ENCODE results near the gene CHST4.

Gene CHST4

DNA sequence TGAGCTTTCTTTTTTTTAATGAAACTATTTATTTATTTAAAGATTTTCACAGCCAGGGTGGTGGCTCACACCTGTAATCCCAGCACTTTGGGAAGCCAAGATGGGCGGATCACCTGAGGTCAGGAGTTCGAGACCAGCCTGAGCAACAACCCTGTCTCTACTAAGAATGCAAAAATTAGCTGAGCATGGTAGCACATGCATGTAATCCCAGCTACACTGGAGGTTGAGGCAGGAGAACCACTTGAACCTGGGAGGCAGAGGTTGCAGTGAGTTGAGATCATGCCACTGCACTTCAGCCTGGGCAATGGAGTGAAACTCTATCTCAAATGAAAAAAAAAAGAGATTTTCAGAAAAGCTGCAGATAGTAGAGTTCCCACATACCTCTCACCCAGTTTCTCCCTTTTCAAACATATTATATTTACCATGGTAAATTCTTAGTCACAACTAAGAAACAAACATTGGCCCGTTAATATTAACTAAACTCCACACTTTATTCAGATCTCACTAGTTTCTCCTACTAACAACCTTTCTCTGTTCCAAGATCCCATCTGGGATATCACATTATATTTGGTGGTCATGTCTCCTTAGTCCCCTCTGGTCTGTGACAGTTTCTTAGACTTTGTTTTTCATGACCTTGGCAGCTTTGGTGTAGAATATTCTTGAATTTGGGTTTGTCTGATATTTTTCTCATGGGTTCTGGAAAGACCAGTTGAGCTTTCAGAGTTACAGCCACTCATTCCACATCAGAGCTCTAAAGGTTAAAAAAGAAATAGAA, 58.5 kb downstream of the CHST4 start:
- no peak for DNase-seq (ENCODE audit: low read depth, low spot score)
- no peak overlapping the region for H3K4me3 ChIP-seq (ENCODE audit: low read depth, low read length)
- ChIA-PET POLR2A (interaction anchor here (0.6 kb wide), 1 partner anchor 53 kb away, joined by 3 read pairs; no protein-coding TSS in a partner anchor), CTCF (interaction anchor here (3.8 kb wide), 1 partner anchor 26 kb away, joined by 17 read pairs; no protein-coding TSS in a partner anchor)
- TF ChIP-seq CTCF (IDR thresholded peaks at IDR 0.05; ENCODE audit: insufficient read depth, low read length, missing control alignments), result no peak

DNA sequence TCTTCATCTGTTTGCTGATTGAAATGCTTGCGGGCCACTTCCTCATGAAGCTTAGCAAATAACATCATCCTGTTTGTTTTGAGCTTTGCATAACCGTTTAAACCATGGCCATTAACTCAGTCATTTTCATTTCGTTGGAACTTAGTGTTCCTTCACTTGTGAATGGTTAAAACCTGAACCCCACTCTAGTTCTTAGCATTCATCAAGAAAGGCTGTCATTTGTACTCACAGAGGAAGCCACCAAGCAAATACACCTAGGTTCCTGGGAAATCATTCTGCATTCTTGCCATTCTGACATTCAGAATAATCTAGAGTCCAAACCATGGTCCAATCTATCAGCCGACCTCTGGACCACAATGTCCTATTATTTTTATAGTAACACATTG, 59.1 kb downstream of the CHST4 start:
- DNase-seq (ENCODE audit: low read depth, low spot score), result no peak
- ChIA-PET POLR2A (interaction anchor here (0.6 kb wide), 1 partner anchor 54 kb away, joined by 3 read pairs; no protein-coding TSS in a partner anchor), CTCF (interaction anchor here (3.8 kb wide), 1 partner anchor 26 kb away, joined by 17 read pairs; no protein-coding TSS in a partner anchor)
- H3K4me3 ChIP-seq (ENCODE audit: low read depth, low read length), result no peak overlapping the region
- no peak for TF ChIP-seq CTCF (IDR thresholded peaks at IDR 0.05; ENCODE audit: insufficient read depth, low read length, missing control alignments)

Measured in AG04449 (cell line).